Kidney epithelial cell (primary cell): ENCODE results near the gene PIN4. TPM values are rescaled to one million over a fixed set of nuclear protein-coding genes. Genes with fewer than 3 reads are reported as not detected.

Experiments
- DNase-seq: peaks from one replicate; pipeline ENCODE4 v3.0.0-alpha.2; 2010; ENCODE audit warnings: low read depth
- H3K27me3 ChIP-seq: 2 replicates; pipeline ENCODE4 v1.6.0; 2011; ENCODE audit warnings: low read length; ENCODE audit not compliant: control insufficient read depth, insufficient read depth
- H3K36me3 ChIP-seq: 2 replicates; pipeline ENCODE4 v1.5.1; 2011; ENCODE audit warnings: low read length; ENCODE audit not compliant: control insufficient read depth, insufficient read depth
- H3K4me3 ChIP-seq: 2 replicates; pipeline ENCODE4 v1.5.1; 2011; ENCODE audit warnings: low read depth, mild to moderate bottlenecking, control low read depth, low read length
- total RNA-seq: library from RNA; depleted of rRNA; stranded (reverse); fragments of >200 nt; gene quantifications from 2 replicates; pipeline ENCODE4 v1.2.3, GENCODE V29; 2015
- TF ChIP-seq, protein P1 (sequence below): IDR thresholded peaks from 2 replicates; pipeline ENCODE4 v1.5.1; 2011; ENCODE audit warnings: mild to moderate bottlenecking, moderate library complexity, low read length, control low read depth, inconsistent platforms; ENCODE audit not compliant: insufficient read depth, poor library complexity, severe bottlenecking

PIN4 gene
- total RNA-seq, 1 donor from 2014 or later, result 9.0 TPM

GRCh38 chrX:72236841-72237240 is 55.3 kb downstream of the PIN4 start:
- DNase-seq, result no peak
- peaks cover under 1% of the 10 kb centered on the region for H3K27me3 ChIP-seq
- no peak overlapping the region for H3K4me3 ChIP-seq
- no peaks in the 10 kb centered on the region for H3K36me3 ChIP-seq
- TF ChIP-seq, protein P1, sequence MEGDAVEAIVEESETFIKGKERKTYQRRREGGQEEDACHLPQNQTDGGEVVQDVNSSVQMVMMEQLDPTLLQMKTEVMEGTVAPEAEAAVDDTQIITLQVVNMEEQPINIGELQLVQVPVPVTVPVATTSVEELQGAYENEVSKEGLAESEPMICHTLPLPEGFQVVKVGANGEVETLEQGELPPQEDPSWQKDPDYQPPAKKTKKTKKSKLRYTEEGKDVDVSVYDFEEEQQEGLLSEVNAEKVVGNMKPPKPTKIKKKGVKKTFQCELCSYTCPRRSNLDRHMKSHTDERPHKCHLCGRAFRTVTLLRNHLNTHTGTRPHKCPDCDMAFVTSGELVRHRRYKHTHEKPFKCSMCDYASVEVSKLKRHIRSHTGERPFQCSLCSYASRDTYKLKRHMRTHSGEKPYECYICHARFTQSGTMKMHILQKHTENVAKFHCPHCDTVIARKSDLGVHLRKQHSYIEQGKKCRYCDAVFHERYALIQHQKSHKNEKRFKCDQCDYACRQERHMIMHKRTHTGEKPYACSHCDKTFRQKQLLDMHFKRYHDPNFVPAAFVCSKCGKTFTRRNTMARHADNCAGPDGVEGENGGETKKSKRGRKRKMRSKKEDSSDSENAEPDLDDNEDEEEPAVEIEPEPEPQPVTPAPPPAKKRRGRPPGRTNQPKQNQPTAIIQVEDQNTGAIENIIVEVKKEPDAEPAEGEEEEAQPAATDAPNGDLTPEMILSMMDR, result no peak

GRCh38 chrX:72238183-72238582 is 56.6 kb downstream of the PIN4 start:
- H3K36me3 ChIP-seq, result no peaks in the 10 kb centered on the region
- no peak for DNase-seq

GRCh38 chrX:72238721-72239475 is 57.3 kb downstream of the PIN4 start, which contains the start of gene ERCC6L:
TSS of gene ERCC6L (minus strand) at chrX:72239027. CDS start at chrX:72238911, 116 bp downstream.
- Histone ChIP-seq H3K4me3 (peak within 1 kb of the TSS; percentile 45), H3K36me3 (no peaks in the 10 kb centered on the region), H3K27me3 (peaks cover 4% of the 10 kb centered on the region)
- DNase-seq, result peak; percentile 42
- TF ChIP-seq, protein P1, result no peak

More at GRCh38 chrX:72238183-72238582, 56.6 kb downstream of the PIN4 start:
- H3K4me3 ChIP-seq, result peak overlapping the region; percentile 45
- H3K27me3 ChIP-seq, result peaks cover 4% of the 10 kb centered on the region
- TF ChIP-seq, protein P1, result no peak

DNA sequence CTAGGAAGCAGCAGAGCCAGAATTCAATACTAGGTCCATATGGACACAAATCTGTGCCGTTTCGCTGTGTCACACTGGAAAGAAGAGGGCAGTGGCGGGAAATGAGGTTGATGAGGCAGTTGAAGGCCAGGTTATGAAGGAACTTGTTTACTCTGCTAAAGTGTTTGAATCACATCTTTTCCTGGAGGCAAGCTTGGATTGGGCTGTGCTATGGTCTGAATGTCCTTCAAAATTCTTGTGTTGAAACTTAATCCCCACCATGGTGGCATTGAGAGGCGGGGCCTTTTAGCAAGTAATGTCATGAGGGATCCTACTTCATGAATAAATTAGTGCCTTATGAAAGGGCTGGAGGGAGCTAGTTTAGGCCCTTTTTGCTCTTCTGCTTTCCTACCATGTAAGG is 59.4 kb downstream of the PIN4 start:
- TF ChIP-seq, protein P1, result no peak
- DNase-seq, result no peak
- no peaks in the 10 kb centered on the region for H3K36me3 ChIP-seq
- H3K27me3 ChIP-seq, result peaks cover 6% of the 10 kb centered on the region
- H3K4me3 ChIP-seq, result no peak overlapping the region

- DNase-seq, result no peak
- H3K4me3 ChIP-seq, result no peak overlapping the region
- H3K27me3 ChIP-seq, result peaks cover 6% of the 10 kb centered on the region
- TF ChIP-seq, protein P1, result no peak
- H3K36me3 ChIP-seq, result no peaks in the 10 kb centered on the region
Measured at GRCh38 chrX:72243472-72243871, 61.9 kb downstream of the PIN4 start.
